Chondrocyte (in vitro differentiated cells): Measurements from ENCODE around the gene CERS5. TPM values are rescaled to one million over a fixed set of nuclear protein-coding genes. Genes with fewer than 3 reads are reported as not detected.

Source experiments
- DNase-seq: peaks from one replicate; pipeline ENCODE4 v3.0.0; 2021; ENCODE audit warnings: mixed read lengths, low spot score
- H3K27ac Mint-ChIP-seq: one replicate; pipeline ENCODE4 v1.8.0; 2021; ENCODE audit warnings: mild to moderate bottlenecking, moderate library complexity, mixed read lengths; ENCODE audit not compliant: unreplicated experiment
- H3K27me3 Mint-ChIP-seq: 2 replicates; pipeline ENCODE4 v1.8.0; 2021; ENCODE audit warnings: low read depth, mixed read lengths
- H3K36me3 Mint-ChIP-seq: 2 replicates; pipeline ENCODE4 v1.8.0; 2021; ENCODE audit warnings: low read depth, mixed read lengths
- H3K4me1 Mint-ChIP-seq: 2 replicates; pipeline ENCODE4 v1.8.0; 2021; ENCODE audit warnings: low read depth, mild to moderate bottlenecking, mixed read lengths
- H3K4me3 Mint-ChIP-seq: one replicate; pipeline ENCODE4 v1.8.0; 2021; ENCODE audit warnings: mild to moderate bottlenecking, moderate library complexity, mixed read lengths; ENCODE audit not compliant: unreplicated experiment
- H3K9me3 Mint-ChIP-seq: 2 replicates; pipeline ENCODE4 v1.8.0; 2021; ENCODE audit warnings: low read depth, mixed read lengths
- CTCF ChIP-seq: fragments of 200-600 bp; sonication (generic); IDR thresholded peaks from 2 replicates; pipeline ENCODE4 v1.5.0; 2021; ENCODE audit warnings: antibody characterized with exemption, mild to moderate bottlenecking, moderate library complexity
- total RNA-seq: library from RNA; stranded (reverse); gene quantifications from 3 replicates; pipeline ENCODE4 v1.2.1, GENCODE V29; 2021

CERS5 gene
- total RNA-seq, 1 donor from 2014 or later: 80.9 TPM

- no peak overlapping the region for H3K27ac Mint-ChIP-seq
- no peak for DNase-seq
- H3K4me1 Mint-ChIP-seq: peaks cover 14% of the 10 kb centered on the region
- H3K9me3 Mint-ChIP-seq: no peaks in the 10 kb centered on the region
- H3K4me3 Mint-ChIP-seq: no peak overlapping the region
- H3K27me3 Mint-ChIP-seq: no peaks in the 10 kb centered on the region
- no peak for TF ChIP-seq CTCF
- H3K36me3 Mint-ChIP-seq: peaks cover 10% of the 10 kb centered on the region
Measured at GRCh38 chr12:50120953-50121352, 46.2 kb downstream of the CERS5 start.

GRCh38 chr12:50120521-50120920, 46.6 kb downstream of the CERS5 start:
- peaks cover 13% of the 10 kb centered on the region for H3K36me3 Mint-ChIP-seq
- H3K27me3 Mint-ChIP-seq: no peaks in the 10 kb centered on the region
- no peak overlapping the region for H3K27ac Mint-ChIP-seq
- no peak for TF ChIP-seq CTCF
- no peaks in the 10 kb centered on the region for H3K9me3 Mint-ChIP-seq
- peaks cover 14% of the 10 kb centered on the region for H3K4me1 Mint-ChIP-seq
- no peak overlapping the region for H3K4me3 Mint-ChIP-seq
- peak; percentile 30 for DNase-seq

- TF ChIP-seq CTCF: no peak
- H3K4me1 Mint-ChIP-seq: peaks cover 11% of the 10 kb centered on the region
- H3K27me3 Mint-ChIP-seq: no peaks in the 10 kb centered on the region
- H3K4me3 Mint-ChIP-seq: no peak overlapping the region
- H3K36me3 Mint-ChIP-seq: peaks cover 15% of the 10 kb centered on the region
- no peaks in the 10 kb centered on the region for H3K9me3 Mint-ChIP-seq
- no peak overlapping the region for H3K27ac Mint-ChIP-seq
- peak; percentile 24 for DNase-seq
Measured at GRCh38 chr12:50119387-50119786, 47.8 kb downstream of the CERS5 start.

GRCh38 chr12:50117057-50117622, 50.0 kb downstream of the CERS5 start:
- Mint-ChIP-seq H3K27ac (peak overlapping the region; percentile 18), H3K27me3 (no peaks in the 10 kb centered on the region), H3K36me3 (peaks cover 15% of the 10 kb centered on the region), H3K4me1 (peaks cover 19% of the 10 kb centered on the region), H3K4me3 (no peak overlapping the region), H3K9me3 (no peaks in the 10 kb centered on the region)
- TF ChIP-seq CTCF: no peak
- peak; percentile 26 for DNase-seq

GRCh38 chr12:50112456-50113218, 54.5 kb downstream of the CERS5 start:
- DNase-seq: peak; percentile 35
- H3K27me3 Mint-ChIP-seq: no peaks in the 10 kb centered on the region
- no peak for TF ChIP-seq CTCF
- H3K4me3 Mint-ChIP-seq: peak overlapping the region; percentile 93
- peaks cover 36% of the 10 kb centered on the region for H3K4me1 Mint-ChIP-seq
- H3K9me3 Mint-ChIP-seq: no peaks in the 10 kb centered on the region
- peaks cover 5% of the 10 kb centered on the region for H3K36me3 Mint-ChIP-seq
- peak overlapping the region; percentile 95 for H3K27ac Mint-ChIP-seq
